Middle frontal gyrus (tissue), 1 donor: ENCODE measurements around the gene SLC7A5.
"Not testable (repeated sequence)": the region's sequence is repeated elsewhere in the genome, so short reads cannot be mapped to it uniquely, and the experiment has no call there.

Experiments used
- DNase-seq: peaks from one replicate; pipeline ENCODE4 v3.0.0-alpha.2; 2015; ENCODE audit warnings: low spot score; ENCODE audit errors: extremely low spot score

SLC7A5 gene

DNA sequence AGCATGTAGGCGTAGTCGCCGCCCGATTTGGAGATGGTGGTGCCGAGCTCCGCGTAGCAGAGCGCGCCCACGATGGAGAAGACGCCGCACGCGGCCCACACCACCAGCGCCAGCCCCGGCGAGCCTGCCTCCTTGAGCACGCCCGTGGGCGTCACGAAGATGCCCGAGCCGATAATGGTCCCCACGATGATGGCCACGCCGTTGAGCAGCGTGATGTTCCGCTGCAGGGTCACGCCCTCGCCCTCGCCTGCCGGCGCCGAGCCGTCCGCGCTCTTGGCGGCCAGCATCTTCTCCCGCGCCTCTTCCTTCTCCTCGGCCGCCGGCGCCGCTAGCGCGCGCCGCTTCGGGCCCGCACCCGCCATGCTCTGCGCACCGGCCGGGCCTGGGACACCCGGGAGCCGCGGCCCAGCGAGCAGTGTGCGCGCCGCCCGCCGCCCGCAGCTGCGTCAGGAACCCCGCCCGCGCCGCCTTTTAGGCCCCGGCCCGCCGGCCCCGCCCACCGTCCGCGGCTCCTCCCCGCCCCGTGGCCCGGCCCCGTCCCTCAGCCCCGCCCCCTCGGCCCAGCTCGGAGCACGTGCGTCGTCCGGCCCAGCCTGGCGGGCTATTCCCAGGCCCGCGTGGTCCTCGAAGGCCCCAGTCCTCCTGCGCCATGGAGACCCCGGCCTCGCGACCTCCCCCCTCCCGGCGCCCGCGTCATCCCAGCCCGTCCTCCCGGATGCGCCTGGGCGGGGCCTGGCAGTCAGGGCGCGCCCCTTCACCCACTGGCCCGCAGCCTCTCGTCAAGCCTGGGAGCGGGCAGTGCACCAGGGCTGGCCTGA lies at the start of gene SLC7A5:
Gene SLC7A5, minus strand, starts transcription at position 447 of the 818 bp plus-strand sequence. Its CDS starts 85 bp downstream, at position 362.
- DNase-seq, result not testable (repeated sequence)

DNA sequence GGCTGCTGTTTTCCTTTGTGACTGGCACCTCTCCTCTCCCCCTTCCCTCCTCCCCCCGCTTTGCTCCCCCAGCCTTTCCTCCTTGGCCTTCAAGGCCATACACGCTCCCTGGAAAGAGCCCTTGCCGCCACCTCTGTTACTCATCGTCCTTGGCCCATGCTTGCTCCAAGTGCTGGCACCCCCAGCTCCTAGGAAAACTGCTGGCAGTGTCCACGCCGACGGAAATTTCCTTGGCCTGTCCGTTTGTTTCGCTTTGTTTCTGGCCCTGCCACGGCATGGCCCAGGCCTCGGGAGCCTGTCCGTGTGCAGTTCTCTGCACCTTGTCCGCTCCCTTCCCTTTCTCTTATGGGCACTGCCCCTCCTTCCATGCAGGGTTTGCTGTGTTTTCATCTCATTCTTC lies 49.0 kb upstream of the SLC7A5 start:
- no peak for DNase-seq

DNA sequence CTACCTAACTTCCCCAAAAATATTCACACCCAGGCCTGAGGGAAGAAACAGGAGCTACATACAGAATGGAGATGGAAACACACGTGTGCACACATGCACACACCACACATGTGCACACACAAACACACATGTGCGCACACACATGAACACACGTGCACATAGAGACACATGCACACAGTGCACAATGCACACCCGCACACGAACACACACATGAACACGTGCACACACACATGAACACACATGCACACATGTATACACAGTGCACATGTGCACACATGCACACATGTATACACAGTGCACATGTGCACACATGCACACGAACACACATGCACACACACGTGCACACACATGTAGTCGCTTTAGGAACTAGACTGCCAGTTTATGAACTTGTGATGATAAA lies 48.2 kb upstream of the SLC7A5 start:
- DNase-seq, result no peak

DNA sequence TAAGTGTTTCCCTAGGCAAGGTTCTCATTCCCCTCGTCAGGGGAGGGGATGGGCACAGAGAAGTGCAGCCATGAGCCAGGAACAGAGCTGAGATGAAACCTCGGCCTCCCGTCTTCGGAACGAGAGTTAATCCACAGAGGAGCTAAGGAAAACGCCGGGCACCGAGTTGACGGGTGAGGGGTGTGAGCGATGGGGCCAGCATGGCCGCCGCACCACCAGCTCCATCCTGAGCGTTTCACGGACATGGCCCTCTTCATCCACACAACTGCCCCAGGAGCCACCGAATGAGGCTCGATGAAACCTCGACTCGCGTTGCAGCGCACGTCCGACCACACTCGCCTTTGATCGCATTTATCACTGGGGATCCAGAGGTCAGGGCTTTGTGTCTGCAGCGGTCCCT lies 45.5 kb upstream of the SLC7A5 start:
- no peak for DNase-seq

DNA sequence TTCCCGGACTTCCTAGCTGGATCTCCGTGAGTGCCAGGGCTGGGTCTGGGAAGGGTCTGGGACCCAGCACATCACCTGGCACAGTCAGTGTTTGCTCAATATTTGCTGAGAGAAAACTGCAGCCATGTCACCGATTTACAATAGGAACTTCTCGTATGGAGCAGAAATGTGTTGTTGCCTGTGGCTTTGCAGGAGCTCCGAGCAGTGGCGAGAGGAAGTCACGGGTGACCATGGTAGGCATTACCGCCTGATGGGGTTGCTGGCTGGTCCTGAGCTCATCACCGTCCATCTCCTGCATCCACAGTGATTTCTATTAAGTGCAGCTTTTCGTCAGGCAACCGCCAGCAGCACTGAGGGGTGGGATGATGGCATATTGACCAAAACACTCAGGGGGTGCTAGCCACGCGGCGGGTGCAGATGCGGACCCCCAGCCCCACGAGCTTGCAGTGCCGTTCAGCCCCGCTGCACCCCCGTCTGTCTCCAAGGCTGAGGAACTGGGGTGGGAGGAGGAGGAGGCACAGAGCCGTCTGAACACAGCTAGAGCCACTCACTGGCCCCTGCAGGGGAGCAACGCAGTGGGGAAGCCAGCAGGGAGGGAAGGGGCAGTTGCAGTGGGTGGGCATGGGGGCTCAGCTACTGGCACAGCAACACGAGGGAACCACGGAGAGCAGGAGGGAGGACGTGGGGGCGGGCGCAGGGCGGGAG lies 44.9 kb upstream of the SLC7A5 start:
- not testable (repeated sequence) for DNase-seq

DNA sequence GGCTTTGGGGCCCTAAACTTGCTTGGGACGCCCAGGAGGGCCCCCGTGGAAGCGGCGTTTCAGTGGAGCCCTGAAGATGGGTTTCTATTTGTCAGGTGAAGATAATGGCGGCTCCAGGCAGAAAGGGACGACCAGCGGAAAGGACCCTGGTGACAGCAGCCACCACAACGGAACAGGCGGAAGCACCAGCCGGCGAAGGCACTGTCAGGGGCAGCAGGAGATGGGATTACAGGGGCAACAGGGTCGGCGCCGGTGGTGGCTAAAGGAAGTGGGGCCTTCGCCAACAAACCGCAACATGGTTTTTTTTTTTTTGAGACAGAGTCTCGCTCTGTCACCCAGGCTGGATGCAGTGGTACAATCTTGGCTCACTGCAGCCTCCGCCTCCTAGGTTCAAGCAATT lies 43.4 kb upstream of the SLC7A5 start:
- DNase-seq, result not testable (repeated sequence)

DNA sequence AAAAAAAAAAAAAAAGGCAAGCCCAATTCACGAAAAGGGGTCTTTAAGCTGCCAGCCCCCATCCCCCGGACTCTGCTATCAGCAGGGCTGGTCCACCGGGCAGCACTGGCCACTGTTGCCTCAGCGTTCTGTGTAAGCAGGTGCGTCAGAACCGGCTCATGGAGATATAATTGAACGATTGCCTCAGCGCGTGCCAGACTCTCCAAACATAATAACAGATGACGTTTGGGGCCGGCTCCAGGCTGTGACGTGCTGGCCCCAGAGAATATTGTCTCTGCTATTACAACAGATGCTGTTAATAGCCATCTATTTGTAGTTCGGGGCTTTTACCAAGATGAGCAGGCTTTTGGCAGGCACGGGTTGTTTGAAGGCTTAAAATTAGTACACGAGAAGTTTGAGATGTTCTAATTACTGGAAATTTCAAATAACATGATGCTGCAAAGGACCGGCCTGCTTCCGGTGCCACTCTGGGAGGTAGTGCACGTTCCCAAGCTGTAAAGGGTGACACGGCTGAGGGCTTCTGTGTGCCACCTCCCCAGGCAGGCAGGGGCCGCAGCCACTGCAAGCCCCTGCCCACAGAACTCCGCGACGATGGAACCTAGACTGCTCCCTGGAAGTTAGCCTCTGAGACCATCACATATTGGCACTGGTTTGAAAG lies 41.9 kb upstream of the SLC7A5 start:
- DNase-seq, result not testable (repeated sequence)

DNA sequence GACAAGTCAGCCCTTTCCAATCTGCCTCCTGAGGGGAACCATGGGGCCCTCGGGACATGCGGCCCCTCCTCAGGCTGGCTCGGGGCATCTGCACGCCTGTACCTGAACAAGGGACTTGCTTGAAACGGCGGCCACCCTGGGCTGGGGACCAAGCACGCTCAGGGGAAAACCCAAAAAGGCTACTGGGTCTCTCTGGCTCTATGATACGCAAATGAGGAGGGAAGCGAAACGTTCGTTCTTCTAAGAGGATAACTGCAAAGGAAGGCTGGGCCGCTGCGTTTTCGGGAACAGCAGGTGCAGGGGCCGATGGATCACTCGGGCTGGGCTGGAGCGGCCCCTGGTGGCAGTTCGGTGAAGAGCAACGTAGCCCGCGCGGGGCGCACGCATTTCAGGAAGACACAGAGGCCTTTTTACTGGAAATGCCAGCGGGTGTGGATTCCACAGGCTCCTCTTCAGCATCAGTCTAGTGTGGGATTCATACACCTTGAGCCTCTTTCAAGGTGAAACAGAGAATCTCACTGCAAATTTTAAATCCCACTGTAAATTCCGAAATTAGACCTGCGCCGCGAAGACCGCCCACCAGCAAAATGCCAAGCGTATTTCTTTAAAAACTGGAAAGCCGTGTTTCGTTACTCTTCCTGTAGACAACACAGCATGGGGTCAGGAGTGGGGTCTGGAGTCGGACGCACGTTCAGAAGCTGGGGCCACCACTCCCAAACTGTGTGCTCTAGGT lies 40.1 kb upstream of the SLC7A5 start:
- DNase-seq, result peak; percentile 47

DNA sequence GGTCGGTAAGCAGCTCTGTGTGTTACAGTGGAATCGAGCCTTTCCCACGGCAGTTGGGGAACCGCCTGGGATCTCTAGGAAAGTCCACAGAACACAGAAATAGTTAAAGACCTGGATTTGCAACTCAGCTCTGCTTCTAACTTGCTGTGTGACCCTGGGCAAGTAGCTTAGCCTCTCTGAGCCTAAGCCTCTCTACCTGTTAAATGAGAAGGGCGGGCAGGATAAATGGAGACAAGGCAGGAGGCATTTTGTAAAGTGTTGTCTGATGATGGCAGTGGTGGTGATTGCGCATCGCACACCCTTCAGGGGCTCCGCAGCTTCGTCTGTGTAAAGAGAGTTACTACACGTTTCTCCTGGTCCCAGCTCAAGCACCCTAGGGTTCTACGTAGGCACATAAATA lies 38.8 kb upstream of the SLC7A5 start:
- DNase-seq, result not testable (repeated sequence)

DNA sequence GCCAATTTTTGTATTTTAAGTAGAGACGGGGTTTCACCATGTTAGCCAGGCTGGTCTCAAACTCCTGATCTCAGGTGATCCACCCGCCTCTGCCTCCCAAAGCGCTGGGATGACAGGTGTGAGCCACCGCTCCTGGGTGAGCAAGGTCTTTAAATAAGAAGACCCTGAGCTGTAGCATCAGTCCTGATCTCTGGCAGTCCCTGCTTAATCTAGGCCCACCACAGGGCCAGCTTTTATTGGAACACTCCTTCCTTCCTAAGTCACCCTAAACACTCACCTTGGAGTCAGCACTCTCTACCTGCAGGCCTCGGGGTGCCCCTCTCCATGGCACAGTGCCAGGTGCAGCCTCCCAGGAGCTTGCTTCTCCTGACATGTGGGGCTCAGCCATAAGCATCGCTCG lies 36.2 kb upstream of the SLC7A5 start:
- DNase-seq, result not testable (repeated sequence)

DNA sequence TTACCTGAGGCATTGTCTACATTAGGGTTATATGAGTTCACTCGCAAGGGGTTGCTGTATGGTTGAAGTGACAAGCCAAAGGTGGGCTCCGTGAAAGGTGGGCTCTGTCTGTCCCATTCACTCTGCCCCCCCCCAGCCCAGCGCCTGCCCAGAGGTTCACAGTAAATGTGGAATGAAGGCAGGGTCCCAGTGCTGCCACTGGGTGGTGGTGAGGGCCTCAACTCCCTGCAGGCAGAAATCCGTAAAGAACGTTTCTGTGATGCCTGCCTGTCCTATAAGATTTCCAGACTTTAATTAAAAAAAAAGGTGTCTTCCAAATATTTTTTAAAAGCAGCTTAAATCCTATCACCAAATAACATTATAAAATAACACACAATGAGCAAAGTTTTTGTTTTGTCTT lies 35.7 kb upstream of the SLC7A5 start:
- DNase-seq, result not testable (repeated sequence)

DNA sequence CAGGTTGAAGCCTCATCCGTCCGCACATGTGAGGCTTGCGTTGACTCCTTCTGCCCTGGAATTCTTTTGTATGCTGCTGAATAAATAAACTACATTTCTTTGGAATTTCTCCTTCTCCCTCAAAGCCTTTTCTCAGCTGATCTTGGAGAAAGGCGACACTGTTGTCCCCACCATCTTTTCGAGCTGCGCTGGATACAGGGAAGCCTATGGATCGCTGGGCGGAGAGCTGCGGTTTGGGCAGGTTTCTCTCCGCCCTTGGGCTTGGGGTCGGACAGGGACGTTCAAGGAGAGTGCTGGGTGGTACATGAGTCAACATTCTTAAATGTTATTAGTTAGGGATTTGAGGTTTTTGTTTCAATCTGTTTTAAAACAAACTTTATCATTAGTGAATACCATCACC lies 31.2 kb upstream of the SLC7A5 start:
- not testable (repeated sequence) for DNase-seq

DNA sequence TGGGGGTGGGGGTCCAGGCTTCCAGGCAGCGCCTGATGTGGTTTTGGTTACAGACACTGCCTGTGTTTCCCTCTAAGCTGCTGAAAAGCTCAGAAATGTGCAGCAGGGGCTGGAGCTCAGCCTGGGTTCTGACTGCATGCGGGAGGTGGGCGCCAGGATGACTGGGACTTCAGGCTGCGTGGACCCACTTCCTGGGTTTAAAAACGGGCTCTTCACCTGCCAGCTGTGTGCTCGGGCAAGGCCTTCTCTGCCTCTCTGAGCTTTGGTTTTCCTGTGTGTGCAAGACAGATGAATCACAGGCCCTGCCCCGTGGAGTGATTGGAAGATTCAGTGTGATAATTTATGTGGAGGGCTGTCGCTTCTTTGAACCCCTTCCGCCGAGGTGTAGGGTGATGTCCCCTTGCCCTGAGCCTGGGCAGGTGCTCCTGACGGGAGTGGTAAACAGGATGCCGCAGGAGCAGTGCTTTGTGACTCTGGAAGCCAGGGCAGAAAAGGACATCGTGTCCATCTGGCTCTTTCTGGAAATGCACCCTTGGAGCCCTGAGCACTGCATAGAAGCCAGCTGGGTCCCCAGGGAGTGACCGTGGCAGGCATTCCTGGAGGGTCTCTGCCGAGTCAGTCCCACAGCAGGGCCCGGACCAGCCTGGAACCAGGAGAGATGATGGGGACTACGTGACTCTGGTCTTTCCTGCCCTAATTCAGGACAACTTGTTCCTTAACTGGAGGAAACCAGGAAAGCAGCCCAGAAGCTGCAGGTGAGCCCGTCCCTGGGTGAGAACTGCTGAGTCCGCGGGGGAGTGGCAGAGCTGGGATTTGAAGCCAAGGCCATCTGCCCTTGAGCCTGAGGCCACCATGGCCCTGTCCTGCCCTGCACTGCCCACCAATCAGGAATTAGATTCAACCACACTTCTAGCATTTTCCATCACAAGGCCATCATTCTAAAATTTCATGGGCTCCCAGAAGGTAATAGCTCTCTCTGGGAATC lies 28.5 kb upstream of the SLC7A5 start:
- DNase-seq, result no peak

DNA sequence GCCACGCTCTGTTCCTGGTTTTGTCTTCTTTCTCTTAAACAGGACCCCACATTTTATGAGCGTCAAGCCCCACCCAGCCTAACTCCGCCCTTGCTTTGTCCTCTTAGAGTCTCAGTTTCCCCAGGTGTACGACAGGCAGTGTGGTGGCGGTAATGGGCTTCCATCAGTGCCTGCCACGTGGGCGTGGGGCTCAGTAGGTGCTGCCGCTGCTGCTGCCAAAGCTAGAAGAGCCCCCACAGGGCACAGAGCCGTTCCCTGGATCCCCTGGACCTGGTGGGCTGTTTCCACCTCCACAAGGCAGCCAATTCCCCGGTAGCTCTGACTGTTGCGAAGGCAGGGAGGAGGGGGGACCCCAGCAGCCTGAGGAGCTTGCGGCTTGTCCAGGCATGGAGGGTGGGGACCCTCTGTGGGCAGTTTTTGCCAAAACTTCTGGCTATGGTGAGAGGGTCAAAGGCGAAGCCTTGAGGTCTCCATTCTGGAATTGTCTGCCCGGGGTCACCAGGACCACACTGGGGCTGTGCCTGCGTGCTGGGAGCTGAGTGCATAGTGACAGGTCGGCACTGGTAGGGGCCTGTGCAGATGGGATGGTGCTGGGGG lies 27.7 kb upstream of the SLC7A5 start:
- DNase-seq, result not testable (repeated sequence)

DNA sequence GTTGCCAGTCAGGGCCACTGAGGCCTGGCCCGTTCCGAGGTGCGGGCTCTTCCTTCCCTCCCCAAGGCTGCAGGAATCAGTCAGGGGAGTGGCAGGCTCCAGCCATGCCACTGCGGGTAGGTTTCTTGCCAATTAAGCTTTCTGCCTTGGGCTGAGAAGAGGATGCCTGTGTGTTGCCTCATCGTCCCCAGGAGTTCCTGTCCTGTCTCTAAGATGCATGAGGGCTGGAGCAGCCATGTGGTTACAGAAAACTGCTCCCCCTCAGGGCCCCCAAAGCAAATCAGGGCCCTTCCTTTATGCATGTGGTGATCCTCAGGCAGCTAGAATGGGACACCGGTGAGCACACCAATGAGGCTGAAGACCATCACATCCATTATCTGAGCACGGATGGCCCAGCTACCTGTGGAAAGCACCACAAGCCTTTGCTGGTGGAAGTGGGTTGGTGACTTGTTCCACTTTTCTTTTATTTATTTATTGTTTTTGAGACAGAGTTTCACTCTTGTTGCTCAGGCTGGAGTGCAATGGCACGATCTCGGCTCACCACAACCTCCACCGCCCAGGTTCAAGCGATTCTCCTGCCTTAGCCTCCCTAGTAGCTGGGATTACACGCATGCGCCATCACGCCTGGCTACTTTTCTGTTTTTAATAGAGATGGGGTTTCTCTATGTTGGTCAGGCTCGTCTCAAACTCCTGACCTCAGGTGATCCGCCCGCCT lies 27.0 kb upstream of the SLC7A5 start:
- DNase-seq, result not testable (repeated sequence)

DNA sequence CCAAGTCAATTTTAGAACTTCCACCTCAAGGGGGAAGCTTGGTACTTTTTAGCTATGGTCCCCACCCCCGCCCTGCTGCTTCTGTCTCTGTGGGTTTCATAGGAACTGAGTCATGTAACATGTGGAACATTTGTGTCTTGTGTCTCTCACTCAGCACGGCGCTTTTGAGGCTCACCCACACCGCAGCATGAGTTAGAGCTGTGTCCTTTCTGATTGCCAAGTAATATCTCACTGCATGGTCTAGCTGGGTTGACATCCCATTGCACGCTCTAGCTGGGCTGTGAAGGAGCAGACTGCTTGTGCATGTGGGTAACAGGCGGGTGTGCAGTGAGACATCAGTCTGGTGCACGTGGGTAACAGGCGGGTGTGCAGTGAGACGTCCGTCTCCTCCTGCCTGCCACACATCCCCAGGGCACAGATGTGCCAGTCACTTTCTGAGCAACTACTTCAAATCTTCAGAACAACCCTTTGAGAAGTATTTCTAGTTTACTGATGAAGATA lies 26.4 kb upstream of the SLC7A5 start:
- DNase-seq, result peak; percentile 33

DNA sequence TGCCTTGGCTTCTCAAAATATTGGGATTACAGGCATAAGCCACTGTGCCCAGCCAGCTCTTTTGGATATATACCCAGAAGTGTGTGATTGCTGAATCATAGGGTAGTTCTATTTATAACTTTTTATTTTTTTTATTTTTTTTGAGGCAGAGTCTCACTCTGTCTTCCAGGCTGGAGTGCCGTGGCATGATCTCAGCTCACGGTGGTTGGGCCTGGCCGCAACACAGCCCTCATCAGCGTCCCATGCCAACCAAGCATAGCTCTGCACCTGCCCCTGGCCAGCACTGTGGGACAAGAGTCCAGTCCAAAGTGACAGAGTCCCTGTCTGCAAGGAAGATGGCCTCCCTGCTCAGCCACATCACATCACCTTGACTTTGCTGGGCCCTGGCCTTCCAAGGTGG lies 24.7 kb upstream of the SLC7A5 start:
- not testable (repeated sequence) for DNase-seq

DNA sequence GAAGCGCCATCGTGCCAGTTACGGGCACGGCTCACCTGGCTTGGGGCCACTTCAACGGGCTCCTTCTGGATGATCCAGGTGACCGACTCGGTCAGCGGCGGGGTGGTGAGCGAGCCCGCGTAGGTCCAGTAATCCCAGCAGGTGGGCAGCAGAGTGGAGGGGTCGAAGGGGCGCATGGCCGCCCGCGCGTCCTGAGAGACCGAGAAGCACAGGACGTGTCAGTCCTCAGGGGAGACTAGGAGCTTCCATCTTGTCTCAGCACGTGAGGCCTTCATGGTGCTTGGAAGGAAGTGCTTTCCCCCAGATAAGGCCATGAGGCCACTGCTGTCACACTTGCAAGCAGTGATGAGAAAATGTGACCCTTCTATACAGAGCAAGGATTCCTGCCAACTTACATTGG lies 22.5 kb upstream of the SLC7A5 start:
- no peak for DNase-seq

DNA sequence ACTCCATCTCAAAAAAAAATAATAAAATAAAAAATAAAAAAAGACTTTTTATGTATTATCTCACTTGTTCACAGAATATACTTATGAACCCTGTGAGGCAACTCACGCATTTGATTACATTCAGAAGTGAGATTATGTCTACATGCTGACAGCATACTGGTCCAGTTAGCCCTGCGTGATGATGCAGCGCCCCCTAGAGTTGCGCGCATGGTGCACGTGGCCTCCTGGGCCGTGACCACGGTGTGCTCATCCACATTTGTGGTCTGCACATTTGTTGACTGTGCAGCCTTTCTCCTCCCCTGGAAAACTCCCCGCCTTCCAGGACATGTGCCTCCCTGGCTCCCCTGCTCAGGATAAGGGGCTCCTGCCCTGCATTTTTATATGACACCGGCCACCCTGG lies 20.5 kb upstream of the SLC7A5 start:
- not testable (repeated sequence) for DNase-seq
